Measurements from ENCODE around the gene ADO. TPM values are rescaled to one million over a fixed set of nuclear protein-coding genes. Genes with fewer than 3 reads are reported as not detected.

Gene ADO
- total RNA-seq, 1 experiment from 2014 or later: 41.3 TPM

- DNase-seq (ENCODE audit: low read depth): no peak
Measured at GRCh38 chr10:62792261-62792660, 12.3 kb upstream of the ADO start.

- peak; percentile 65 for DNase-seq (ENCODE audit: low read depth)
Measured at GRCh38 chr10:62794306-62794705, 10.2 kb upstream of the ADO start.

GRCh38 chr10:62795100-62795499 is 9.4 kb upstream of the ADO start:
- no peak for DNase-seq (ENCODE audit: low read depth)

- DNase-seq (ENCODE audit: low read depth): no peak
Measured at GRCh38 chr10:62795762-62796161, 8.8 kb upstream of the ADO start.

GRCh38 chr10:62796896-62797295 is 7.6 kb upstream of the ADO start:
- no peak for DNase-seq (ENCODE audit: low read depth)

GRCh38 chr10:62801871-62802270 is 2.6 kb upstream of the ADO start:
- no peak for DNase-seq (ENCODE audit: low read depth)

GRCh38 chr10:62803724-62804355 is 680 bp upstream of the ADO start:
- no peak for DNase-seq (ENCODE audit: low read depth)

GRCh38 chr10:62805231-62806099 is 945 bp downstream of the ADO start:
- peak; percentile 52 for DNase-seq (ENCODE audit: low read depth)

GRCh38 chr10:62806251-62806650 is 1.7 kb downstream of the ADO start:
- DNase-seq (ENCODE audit: low read depth): no peak

- no peak for DNase-seq (ENCODE audit: low read depth)
Measured at GRCh38 chr10:62810156-62810902, 5.8 kb downstream of the ADO start.

GRCh38 chr10:62811159-62811875 is 6.8 kb downstream of the ADO start:
- DNase-seq (ENCODE audit: low read depth): no peak

GRCh38 chr10:62812672-62813439 is 8.3 kb downstream of the ADO start:
- DNase-seq (ENCODE audit: low read depth): no peak

- no peak for DNase-seq (ENCODE audit: low read depth)
Measured at GRCh38 chr10:62813453-62813852, 8.9 kb downstream of the ADO start.

GRCh38 chr10:62813981-62814380 is 9.5 kb downstream of the ADO start:
- no peak for DNase-seq (ENCODE audit: low read depth)

GRCh38 chr10:62814756-62815380 is 10.3 kb downstream of the ADO start:
- no peak for DNase-seq (ENCODE audit: low read depth)

- DNase-seq (ENCODE audit: low read depth): no peak
Measured at GRCh38 chr10:62815381-62816075, 11.0 kb downstream of the ADO start.

- no peak for DNase-seq (ENCODE audit: low read depth)
Measured at GRCh38 chr10:62816076-62816330, 11.5 kb downstream of the ADO start.

- DNase-seq (ENCODE audit: low read depth): peak; percentile 90
Measured at GRCh38 chr10:62816331-62817120, 12.0 kb downstream of the ADO start, which contains the start of gene EGR2. EGR2 (minus strand) TSS chr10:62816366; CDS start chr10:62816029, 337 bp downstream.

- DNase-seq (ENCODE audit: low read depth): peak; percentile 32
Measured at GRCh38 chr10:62817121-62817765, 12.7 kb downstream of the ADO start.
